Stimulated activated naive CD8-positive, alpha-beta T cell treated with anti-CD3 and anti-CD28 coated beads, Interleukin-15, Interleukin-2, amounts not matched to agents 100 U/mL and 50 U/mL, for 24 hours (primary cell): ENCODE data around the gene ZNF787.

Experiments used
- ATAC-seq: fragments of 150-1000 bp; cut with Tn5 transposase; one replicate; pipeline ENCODE4 v1.10.0; 2021
- DNase-seq: peaks from one replicate; pipeline ENCODE4 v3.0.0; 2021

ZNF787 gene

DNA sequence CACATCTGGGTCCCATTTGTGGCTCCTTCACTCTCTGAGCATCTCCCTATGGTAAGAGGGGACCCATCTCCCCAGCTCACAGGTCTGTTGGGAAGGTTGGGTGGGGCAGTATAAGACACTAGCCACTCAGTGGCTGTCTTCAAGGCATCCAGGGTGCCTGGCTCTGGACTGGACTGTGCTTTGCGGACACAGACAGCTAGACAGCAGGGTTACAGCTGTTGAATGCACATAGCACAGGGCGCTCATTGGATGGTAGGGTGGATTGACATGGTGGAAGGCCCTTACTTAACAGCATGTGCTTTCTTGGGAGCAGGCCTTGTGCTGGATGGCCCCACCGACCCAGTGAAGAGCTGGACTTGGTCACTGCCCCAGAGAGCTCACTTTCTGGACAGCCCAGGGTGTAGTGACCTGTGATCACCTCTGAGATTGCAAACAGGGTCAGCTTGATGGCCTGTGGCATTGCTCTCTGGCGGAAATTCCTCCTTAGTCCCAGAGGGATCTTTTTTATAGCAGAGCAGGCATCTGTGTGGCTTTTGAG, 21.9 kb upstream of the ZNF787 start:
- DNase-seq (no peak), ATAC-seq (no peak)

DNA sequence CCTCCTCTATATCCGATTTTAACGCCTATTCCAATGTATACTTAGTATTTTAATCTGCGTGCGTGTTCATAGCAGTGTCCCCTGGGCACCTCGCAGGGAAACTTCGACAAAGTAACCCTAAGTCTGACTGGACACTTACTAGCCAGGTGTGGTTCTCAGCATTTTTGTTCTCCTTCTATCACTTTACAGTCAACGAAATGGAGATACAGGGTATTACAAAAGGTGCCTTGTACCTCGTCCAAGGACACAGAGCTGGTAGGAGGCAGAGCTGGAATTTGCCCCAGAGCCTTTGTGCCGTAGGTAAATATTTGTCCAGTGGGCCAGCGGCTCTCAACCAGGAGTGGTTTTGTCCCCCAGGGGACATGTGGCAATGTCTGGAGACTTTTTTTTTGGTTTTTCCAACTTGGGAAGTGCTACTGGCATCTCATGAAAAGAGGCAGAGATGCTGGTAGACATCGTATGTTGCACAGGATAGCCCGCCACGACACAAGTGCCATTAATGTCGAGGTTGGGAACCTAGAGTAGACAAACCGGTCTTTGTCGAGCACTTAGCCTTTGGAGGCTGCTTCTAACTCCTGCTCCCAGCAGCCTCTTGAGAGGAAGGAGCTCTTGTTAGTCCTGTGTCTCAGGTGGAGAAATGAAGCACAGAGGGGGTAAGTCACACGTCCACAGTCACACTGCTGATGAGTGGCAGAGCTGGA, 21.1 kb upstream of the ZNF787 start:
- DNase-seq: no peak
- ATAC-seq: no peak

DNA sequence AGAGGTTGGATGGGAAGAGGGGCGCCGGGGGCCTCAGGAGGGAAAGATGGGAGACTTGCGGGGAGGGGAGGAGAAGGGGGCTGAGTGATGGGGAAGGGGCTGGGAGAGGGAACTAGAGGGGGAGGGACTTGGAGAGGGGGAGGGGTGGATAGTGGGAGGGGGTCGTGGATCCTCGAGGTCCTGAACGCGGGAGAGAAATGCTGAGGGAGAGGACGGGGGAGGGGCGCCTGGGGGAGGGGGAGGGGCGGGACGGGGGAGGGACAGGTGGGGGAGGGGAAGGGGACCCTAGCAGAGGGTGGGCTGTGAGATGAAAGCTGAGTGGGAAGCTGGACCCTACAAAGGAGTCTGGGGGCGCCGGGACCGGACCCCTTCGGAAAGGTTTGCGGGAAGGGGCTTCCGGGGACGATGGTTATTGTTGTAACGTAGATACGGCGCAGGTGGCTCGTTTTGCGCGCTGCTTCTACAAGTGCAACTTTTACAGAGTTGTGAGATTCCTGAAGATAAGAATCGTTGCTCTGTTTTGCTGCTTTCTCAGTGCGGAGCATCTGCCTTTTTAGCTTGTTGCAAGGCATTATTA, 20.4 kb upstream of the ZNF787 start:
- peak; percentile 41 for DNase-seq
- no peak for ATAC-seq

DNA sequence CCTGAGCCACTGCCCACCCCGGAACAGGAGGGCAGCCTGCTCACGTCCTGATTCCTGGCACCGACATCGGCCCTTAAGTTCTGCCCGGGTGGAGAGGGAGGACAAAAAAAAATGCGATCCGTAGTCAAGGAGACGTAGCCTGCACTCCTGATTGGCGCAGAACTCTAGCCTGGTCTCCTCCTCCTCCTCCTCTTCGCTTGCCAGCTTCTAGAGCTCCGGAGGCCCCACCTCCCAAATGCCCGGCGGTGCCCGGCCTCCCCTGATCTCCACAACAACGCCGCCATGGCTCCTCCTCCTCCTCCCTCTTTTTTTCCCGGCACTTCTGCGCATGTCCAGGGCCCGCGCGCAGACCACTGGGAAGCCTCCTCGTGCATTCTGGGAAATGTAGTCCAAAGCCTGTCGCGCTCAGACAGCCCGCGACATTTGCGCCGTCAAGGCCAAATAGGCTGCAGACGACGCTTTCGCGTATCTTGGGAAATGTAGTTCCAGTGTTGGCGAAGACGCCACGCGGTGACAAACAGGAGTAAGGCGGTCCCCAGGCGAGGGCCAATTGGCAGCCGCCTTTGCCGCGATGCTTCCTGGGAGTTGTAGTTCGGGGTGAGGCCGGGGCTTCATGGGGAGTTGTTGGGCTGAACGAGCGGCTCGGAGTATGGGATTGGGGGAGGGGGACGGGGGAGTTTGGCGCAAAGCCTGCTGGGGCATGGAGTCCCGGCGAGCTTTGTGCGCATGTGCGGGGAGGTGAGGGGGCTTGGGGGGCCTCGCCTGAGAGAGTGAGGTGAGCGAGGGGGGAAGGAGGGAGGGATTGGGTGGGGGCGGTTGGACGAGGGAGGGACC, 19.7 kb upstream of the ZNF787 start, which contains the start of gene ZNF444:
ZNF444 (plus strand) TSS at position 705 of the 834 bp plus-strand sequence. CDS start 5,625 bp downstream, outside the sequence.
- peak; percentile 95 for ATAC-seq
- peak; percentile 97 for DNase-seq

DNA sequence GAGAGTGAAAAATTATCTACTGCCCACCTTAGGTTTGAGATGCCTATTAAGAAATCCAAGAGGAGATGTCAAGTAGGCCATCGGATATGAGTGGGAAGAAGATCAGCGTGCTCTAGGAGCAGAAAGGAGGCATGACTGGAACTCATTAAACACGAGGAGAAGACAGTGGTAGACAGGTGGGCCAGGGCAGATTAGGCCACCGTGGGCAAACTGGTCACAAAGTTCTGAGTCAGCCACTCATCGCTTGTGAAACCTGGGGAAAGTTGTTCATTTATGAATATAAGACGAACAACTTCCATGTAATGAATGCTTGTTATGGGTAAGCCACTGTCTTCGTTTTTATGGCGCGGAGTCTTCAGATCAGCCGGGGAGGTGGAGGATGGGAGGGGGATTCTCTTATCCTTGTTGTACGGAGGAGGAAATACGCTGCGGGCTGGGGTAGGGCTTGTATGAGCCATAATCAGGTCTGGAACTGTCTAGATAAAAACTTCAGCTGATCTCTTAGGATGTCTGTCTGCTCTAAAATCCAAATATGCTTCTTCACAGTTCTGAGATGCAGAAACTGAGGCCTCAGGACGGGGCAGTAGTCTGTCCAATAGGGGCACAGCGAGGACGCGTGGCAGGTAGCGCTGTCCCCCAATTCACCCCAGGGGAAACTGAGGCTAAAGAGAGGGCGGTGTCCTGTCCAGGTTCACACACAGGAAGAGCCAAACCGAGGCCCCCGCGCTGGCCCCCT, 18.9 kb upstream of the ZNF787 start:
- peak; percentile 30 for DNase-seq

DNA sequence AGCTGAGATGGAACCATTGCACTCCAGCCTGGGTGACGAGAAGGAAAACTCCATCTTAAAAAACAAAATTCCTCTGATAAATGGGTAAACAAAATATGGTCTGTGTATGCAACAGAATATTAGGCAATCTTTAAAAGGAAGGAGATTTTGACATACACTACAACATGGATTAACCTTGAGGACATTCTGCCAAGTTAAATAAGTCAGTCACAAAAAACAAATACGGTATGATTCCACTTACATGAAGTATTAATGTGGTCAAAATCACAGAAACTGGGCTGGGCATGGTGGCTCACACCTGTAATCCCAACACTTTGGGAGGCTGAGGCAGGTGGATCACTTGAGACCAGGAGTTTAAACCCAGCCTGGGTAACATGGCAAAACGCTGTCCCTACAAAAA, 17.0 kb upstream of the ZNF787 start:
- ATAC-seq (no peak), DNase-seq (no peak)

More for the DNA sequence above, 18.9 kb upstream of the ZNF787 start:
- ATAC-seq: no peak

DNA sequence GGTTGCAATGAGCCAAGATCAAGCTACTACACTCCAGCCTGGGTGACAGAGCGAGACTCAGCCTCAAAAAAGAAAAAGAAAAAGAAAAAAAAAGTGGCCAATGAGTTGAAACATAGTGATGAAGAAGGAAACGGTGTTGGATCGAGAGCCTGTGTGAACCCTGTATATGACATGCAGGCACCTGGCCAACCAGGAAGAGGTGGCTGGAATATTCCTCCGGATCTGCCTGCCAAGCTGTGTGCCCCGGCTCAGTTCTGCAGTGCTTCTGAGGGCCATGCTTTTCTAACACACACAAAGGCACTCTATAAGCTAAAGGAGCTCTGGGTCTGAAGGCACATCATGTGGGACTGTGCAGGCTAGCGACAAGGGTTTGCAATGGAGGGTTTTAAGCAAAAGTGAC, 16.3 kb upstream of the ZNF787 start:
- DNase-seq (no peak), ATAC-seq (no peak)

DNA sequence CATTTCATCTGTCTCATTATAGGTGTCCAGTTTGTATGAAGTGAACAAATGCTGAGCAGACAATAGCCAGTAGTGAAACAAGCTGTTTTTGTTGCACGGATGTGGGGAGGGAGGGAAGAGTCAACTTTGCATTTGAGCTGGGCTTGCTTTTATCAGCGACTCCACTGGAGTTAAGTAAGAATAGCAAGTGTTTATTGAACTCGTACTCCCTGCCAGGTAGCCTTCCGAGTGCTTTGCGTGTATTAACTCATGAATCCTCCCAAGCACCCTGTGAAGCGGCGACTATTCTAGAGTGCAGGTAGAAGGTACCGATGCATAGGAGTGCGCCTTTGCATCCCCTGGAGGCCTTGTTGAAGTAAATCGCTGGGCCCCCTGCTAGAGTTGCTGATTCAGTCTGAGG, 15.3 kb upstream of the ZNF787 start:
- ATAC-seq (no peak), DNase-seq (no peak)

DNA sequence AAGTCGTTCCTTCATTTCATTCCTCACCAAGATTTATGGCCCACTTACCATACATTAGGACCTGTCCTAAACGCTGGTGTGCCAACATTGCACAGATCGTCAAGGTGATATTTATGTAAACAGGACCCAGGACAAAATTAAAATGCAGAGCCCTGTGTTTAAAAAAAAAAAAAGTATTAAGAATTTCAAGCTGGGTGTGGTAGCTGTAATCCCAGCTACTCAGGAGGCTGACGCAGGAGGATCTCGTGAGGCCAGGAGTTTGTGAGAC, 13.5 kb upstream of the ZNF787 start:
- DNase-seq (no peak), ATAC-seq (no peak)

DNA sequence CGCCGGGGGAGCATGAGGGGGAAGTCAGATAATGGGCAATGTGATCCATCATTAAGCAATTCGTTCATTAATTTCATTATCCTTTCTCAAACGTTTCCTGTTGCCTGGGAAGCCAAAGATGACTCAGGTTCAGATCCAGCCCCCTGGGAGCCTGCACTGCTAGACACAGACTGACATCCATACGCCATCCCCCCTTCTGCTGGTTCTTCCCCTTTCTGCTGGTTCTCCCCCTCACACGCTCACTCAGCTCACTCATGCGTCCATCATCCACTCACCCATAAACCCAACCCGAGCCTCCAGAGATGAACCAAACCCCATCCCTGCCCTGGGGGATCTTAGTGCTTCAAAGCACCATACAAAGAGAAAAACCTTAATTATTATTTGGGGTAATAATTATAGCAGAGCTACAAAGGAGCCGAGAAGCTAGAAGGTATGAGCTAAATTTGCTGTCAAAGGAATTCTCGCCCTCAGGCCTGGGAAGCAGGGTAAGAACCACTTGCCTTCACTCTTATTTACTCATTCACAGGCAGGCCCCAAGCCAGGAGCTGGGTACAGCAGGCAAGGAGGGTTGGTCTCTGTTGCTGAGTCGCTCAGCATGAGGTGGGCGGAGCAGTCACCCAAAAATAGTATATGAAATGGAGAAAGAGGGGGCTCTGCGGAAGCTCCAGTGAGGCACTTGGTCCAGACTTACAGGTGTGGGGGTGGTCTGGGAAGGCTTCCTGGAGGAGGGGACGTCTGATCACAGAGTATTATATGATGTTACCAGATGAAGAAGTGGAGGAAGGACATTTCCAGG, 13.0 kb upstream of the ZNF787 start:
- DNase-seq: no peak
- no peak for ATAC-seq

DNA sequence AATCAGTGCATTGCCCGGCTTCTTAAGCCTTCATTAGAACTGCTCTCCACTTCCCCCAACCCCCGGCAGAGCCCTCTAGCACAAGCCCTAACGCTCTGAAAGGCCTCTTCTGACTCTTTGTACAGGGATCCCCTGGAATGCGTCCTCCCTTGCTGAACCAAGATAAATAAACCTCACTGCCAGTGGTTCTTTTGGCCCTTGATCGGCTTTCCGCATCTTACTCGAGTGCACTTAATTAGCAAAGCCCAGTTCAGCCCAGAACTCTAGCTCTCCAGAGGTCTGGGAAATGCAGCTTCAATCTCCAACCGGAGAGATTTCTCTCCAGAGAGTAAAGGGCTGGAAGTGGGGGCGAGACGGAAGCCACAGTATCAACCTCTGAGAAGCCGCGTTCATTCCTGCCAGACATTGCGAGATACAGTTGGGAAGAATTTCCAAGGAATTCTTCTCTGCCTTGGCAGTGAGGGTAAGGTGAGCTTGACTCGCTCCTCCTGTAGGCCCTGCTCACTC, 11.3 kb upstream of the ZNF787 start:
- no peak for DNase-seq
- ATAC-seq: no peak

DNA sequence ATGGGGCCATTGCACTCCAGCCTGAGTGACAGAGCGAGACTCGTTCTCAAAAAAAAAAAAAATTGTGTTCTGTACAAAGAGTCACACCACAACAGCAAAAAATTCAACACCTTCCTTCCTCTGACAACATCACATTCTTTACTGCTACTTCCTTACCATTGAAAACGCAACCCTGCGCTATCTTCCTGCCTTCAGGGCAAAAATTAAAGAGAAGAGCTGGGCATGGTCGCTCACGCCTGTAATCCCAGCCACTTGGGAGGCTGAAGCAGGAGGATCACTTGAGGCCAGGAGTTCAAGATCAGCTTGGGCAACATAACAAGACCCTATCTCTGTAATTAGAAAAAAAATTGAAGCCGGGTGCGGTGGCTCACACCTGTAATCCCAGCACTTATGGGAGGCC, 10.6 kb upstream of the ZNF787 start:
- ATAC-seq (no peak), DNase-seq (no peak)

DNA sequence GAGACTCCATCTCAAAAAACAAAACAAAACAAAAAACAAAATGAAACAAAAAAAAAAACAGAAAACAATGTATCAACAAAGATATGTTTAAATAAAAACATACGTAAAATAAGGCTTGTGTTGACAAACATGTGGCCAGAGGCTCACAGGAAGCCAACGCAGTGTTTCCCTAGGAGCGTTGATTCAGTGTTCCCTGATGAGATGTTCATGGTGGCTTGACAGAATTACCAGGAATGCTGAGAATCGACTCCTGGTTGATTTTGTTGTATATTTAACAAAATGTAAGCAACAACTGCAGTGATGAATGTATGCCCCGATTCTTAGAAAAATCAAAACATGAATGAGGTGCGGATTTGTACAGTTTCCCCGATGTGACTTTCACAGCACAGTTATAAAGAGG, 8.9 kb upstream of the ZNF787 start:
- no peak for DNase-seq
- ATAC-seq: no peak

DNA sequence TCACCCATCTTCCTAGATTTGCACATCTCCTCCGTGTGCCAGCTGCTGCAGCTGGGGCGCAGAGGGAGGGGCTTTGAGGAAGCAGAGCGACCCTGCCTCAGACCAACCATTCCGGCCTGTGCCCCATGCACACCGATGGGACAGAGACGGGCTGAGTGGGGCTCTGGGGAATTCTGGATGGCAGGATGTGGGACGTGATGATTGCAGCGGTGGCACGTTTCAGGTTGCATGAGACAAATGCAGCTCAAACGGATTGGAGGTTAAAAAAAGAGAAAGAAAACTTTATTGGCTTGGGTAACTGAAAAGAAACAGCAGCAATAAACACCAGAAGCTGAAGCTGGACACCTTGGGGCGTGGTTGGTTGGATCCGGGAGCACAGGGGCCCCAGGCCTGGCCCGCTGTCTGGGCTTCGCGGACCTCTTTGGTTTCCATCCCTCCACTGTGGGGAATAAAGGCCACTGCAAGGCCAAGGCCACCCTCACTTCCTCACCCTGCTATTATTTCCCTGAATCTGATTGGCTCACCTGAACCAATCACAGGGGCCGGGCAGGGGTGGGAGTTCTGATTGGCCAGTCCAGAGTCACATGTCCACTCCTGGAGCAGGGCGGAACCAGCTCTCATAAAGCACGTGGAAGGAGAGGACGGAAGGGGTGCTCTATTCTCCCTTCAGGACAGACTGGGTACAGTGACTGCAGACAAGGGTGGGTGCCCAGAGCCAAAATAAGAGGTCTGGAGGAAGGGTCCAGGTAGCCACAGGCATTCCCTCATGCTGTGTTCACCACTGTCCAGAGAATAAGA, 6.1 kb upstream of the ZNF787 start:
- DNase-seq (no peak), ATAC-seq (no peak)

DNA sequence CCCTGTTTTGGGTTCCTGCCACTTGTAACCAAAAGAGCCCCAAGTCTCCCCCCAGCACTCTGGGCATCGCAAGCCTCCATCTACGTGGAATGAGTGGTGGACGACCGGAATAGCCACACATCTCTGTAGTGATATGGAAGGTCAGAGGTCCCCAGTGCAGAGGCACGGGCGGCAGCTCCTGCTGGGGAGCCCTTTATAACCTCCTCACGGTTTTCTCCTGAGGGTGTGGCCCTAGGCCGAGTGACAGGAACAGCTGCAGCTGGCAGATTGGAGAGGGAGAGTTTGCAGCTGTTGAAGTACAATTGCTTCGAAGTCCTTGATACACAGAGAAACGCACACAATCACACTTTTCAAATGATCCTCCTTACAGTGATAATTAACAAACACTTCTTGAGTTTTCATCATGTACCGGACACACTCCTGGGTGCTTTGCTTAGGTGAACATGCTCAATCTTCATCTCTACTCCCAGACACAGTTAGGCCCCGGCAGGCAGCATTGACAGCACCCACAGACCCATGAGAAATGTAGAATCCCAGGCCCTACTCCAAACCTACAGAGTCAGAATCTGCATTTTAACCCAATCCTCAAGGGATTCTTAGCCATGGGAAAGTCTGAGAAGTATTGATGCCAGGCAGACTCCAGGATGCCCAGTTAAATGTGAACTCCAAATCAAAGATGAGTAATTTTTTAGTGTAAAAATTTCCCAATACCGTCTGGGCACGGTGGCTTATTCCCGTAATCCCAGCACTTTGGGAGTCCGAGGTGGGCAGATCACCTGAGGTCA, 4.9 kb upstream of the ZNF787 start:
- ATAC-seq (no peak), DNase-seq (no peak)

DNA sequence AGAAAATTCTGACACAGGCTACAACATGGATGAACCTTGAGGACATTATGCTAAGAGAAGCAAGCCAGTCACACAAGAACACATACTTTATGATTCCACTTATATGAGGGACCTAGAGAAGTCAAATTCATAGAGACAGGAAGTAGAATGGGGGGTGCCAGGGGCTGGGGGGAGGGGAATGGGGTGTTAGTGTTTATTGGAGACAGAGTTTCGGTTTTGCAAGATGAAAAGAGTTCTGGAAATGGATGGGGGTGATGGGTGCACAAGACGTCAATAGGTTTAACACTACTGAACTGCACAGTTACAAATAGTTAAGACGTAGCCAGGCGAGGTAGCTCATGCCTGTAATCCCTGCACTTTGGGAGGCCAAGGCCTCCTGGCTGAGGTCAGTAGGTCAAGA, 3.5 kb upstream of the ZNF787 start:
- no peak for ATAC-seq
- DNase-seq: no peak

DNA sequence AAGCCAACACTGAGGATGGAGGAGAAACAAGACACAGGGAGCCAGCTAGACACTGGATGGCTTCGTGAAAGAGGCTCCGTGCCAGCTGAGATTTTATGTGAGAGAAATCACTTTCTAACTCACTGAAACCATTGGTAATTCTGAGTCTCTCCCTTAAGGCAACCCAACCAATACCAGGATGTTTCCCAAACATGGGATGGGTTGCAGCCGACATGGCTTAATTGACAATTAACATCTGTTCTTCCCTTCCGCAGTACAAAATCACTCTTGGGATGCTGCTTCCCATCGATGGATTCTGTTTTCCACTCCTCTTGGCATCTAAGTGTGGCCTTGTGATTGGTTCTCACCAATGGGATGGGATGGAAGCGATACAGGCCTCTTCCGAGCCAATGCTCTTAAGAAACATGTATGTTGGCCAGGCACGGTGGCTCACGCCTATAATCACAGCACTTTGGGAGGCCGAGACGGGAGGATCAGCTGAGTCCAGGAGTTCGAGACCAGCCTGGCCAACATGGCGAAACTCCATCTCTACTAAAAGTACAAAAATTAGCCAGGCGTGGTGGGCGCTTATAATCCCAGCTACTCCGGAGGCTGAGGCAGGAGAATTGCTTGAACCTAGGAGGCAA, 2.3 kb upstream of the ZNF787 start:
- ATAC-seq: no peak
- DNase-seq: no peak

DNA sequence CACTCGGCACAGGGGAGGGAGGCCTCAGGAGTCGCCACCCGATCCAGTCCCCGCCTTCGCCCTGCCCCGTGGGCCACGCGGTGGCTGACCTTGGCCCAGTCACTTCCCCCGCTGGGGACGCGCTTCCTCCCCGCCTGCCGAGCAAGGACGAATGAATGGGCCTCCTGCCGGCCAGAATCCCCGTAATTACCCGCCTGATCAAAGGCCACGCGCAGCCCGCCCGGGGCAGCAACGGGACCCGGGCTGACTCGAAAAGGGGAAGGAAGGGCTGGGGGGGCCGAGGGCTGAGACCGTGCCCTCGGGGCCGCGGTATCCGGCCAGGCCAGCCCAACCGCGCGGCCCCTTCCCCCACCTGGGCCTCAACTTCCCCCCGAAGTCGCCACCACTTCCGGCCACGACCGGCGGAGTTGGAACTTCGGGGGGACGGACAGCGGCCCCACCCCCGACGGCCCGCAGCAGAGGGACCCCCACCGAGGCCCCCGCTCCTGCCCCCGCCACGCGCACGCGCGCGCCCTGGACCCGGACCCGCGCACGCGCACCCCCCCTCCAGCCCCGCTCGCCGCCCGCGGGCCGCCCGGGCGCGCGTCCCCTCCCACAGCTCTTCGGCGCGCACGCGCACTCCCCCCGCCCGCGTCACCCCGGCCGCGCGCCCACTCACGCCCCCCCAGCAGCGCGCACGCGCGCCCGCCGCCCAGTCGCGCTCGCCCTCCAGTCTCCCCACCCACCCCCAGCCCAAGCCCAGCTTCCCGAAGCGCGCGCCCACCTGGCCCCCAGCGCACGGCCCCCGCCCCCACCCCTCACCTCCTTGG, 520 bp downstream of the ZNF787 start:
- ATAC-seq (peak; percentile 33), DNase-seq (peak; percentile 89)

DNA sequence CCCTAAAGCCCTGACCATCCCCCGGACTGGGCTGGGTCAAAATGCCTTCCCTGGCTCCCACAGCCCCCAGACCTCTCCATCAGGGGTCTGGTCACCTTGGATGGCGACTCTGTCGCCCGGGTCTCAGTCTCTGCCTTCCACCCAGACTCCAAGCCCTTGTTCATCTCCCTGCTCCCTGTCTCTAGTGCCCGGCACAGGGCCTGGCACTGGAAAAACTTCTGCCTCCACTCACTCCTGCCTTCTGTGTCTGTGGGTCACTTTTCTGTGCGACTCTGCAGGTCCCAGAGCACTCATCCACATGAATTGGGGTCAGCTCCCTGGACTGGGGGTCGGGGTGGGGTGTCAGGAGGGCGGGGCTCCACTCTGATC, 1.1 kb downstream of the ZNF787 start:
- ATAC-seq (no peak), DNase-seq (no peak)
